ENCODE measurements around the gene BLOC1S3.

- TF ChIP-seq EZH2 (IDR thresholded peaks at IDR 0.05; ENCODE audit: borderline replicate concordance, low read length) (no peak), CTCF (IDR thresholded peaks at IDR 0.05; ENCODE audit: low read length) (no peak)
Measured at GRCh38 chr19:45150751-45151281, 27.8 kb upstream of the BLOC1S3 start.

Data from OCI-LY1 (cell line).